Head of caudate nucleus (tissue), 42 donors: ENCODE results near the gene TSPAN11.
"Not testable (repeated sequence)": the region's sequence is repeated elsewhere in the genome, so short reads cannot be mapped to it uniquely, and the experiment has no call there.

Experiments used
- DNase-seq, 42 donors: peaks; one replicate each; pipeline versions ENCODE4 v3.0.0 to v3.0.0-alpha.2; 2020 to 2021; ENCODE audit warnings: mixed read lengths in 7 of 42
- intact Hi-C: fragments of 100-400 bp; cut with DNase I; formaldehyde crosslinking; loops from one replicate; pipeline ENCODE4 v1.15.0; 2022

The TSPAN11 gene

DNA sequence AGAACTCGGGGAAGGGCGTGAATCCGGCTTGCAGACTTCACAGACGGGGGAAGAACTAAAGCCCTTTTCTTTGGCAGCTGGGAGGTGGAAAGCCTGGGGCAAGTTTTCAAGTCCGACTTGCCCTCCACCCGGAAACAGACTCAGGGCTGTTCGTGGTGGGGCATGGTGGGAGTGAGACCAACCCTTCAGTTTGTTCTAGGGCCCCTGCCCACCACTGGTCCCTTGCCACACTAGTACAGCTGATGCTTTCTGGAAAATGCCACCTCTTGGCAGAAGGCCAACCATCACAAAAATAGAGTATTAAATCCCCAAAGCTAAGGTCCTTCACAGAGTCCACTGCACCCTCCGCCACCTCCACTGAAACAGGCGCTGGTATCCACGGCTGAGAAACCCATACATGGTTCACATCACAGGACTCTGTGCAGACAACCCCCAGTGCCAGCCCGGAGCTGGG lies 96.8 kb downstream of the TSPAN11 start:
- peak in 4 of 42 donors; percentile 10 to 39 (median 15) for DNase-seq
- intact Hi-C loops: no loop called here

DNA sequence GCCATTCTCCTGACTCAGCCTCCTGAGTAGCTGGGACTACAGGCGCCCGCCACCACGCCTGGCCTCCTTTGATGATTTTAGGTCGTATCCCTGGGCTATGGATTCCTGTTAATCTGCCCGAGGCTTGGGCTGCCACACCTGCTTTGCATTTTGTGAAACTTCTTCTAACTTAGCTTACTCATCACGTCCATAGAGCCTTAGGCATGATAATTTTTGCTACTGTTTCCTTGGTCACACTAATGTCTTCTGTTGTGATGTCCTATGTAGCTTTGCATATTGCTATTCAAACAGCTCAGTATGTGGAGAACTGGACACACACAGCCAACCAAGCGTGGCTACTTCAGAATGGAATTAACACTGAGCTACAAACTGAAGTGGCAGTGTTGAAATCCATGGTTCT lies 99.7 kb downstream of the TSPAN11 start:
- DNase-seq: no peak
- intact Hi-C loops: no loop called here

DNA sequence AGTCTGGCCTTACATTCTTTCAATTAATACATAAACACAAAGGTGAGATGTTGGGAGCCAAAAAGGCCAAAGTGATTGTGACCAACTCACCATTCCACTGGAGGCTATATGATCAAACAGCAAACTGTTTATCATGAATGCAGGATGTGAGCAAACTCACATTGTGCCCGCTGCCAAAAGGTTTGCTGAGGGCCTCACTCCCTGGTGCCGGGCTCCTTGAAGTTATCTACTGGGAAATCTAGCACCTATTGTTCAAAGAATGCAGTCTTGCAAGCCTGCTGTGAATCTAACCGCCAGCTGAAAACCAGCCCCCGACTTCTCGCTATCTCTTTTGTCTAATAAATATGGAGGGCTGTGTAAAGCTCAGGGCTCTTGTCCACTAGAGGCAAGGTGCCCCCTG lies 100.5 kb downstream of the TSPAN11 start:
- DNase-seq, intact Hi-C loops: not testable (repeated sequence)

- DNase-seq: peak in 6 of 42 donors; percentile 23 to 57 (median 36)
- intact Hi-C loops: no loop called here
Observed at GRCh38 chr12:31029468-31029867, 102.9 kb downstream of the TSPAN11 start.

DNA sequence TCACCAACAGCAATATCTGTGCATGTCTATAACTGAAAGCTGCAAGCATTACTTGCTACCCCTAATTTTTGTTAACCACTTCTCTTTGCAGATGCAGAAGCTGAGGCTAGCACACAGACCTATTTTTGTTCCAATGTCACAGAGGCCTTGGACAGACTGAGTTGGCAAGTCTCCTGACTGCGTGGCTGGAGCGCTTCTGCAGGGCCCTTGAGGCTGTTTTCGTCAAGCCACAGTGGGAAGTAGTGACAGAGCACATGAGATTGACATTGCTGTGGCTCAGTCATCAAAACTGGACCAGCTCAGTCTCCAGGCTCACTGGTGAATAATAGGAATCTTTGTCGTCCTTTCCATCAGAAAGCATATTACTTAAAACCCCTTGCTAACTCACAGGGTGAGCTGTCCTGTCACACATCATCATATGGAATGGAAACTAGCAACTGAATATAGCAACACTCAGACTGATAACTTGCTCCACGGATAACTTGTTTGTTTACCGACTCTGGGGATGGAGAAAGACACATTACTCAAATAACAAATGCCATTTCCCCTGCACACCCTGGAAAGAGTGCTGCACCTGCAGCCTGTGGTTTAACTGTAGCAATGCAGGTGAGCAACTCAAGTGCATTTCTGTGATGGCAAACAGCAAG lies 103.5 kb downstream of the TSPAN11 start:
- peak in 41 of 42 donors; percentile 21 to 75 (median 58) for DNase-seq

GRCh38 chr12:31031951-31032335 lies 105.4 kb downstream of the TSPAN11 start:
- intact Hi-C loops: no loop called here
- no peak for DNase-seq

More for the DNA sequence above, 103.5 kb downstream of the TSPAN11 start:
- intact Hi-C loops: no loop called here

GRCh38 chr12:31033146-31033545 lies 106.6 kb downstream of the TSPAN11 start:
- DNase-seq: no peak
- intact Hi-C loops: no loop called here

DNA sequence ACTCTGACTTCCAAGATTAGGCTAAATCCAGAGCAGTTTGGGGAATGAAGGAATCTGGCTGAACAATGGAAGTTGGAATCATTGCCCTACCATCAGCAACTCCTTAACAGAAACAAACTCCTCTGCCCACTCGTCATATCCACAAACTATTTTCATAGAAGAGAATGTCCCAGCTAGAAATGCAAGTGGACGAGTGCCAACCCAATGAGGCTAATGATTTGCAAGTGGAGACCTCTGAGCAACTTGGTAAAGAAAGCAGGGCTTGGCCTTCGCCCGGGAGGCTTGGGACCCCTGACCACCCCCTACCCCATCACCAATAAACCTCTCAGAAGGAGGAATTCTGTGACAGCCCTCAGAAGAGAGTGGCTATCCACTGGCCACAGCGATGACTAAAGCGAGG lies 107.1 kb downstream of the TSPAN11 start:
- intact Hi-C loops: no loop called here
- DNase-seq: no peak

DNA sequence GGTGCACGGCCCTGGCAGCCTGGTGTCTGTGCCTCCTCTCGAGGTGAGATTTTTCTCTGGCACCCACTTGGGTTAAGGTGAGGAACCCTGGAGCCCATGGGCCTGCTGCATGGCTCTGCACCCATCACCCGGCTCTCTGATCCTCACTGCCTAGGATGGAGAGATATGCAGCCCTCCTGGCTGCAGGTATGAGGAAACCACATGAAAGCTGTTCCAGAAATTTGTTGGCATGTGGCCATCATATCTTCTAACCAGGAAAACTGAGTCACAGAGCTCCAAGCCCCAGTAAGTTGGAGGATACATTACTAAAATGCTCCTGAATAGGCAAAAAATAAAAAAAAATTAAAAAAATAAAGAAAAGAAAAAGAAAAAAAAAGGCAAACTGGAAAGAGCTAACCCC lies 107.8 kb downstream of the TSPAN11 start:
- no peak for DNase-seq
- intact Hi-C loops: no loop called here

- intact Hi-C loops: no loop called here
- DNase-seq: no peak
Observed at GRCh38 chr12:31035226-31035625, 108.7 kb downstream of the TSPAN11 start.

GRCh38 chr12:31035967-31036665 lies 109.6 kb downstream of the TSPAN11 start:
- intact Hi-C loops: no loop called here
- DNase-seq: peak in 15 of 42 donors; percentile 17 to 73 (median 47)

DNA sequence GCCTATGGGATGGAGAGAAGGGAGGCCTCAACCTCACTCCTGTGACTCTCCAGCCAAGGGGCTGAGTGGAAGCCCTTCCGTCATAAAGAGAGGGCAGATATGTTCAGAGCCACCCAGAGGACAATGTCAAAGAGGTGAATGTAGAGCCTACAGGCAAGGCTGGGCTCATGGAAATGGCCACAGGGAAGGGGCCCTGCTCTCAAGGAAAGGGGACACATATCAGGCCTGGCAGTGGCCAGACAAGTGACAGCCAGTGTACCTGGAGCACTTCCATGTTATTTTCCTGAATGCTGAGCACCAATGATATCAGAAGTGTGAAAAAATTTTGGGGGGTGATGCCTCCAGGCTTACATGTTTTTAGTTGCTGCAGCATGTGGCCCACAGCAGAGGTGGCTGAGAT lies 110.5 kb downstream of the TSPAN11 start:
- intact Hi-C loops: no loop called here
- no peak for DNase-seq

GRCh38 chr12:31037931-31038330 lies 111.4 kb downstream of the TSPAN11 start:
- intact Hi-C loops: no loop called here
- DNase-seq: no peak

GRCh38 chr12:31041033-31041564 lies 114.6 kb downstream of the TSPAN11 start:
- intact Hi-C loops: no loop called here
- no peak for DNase-seq
